Stomach (tissue), 4 donors: ENCODE data around the gene EBI3.

Source experiments
- CTCF ChIP-seq, 7 experiments: fragments of 450-650 bp in 4 of 7; fragments of 200-600 bp in 3 of 7; sonication (generic) in 3 of 7; IDR thresholded peaks; one replicate each; pipeline ENCODE4 v1.5.1; 2016 to 2019; ENCODE audit warnings: antibody characterized with exemption in 7 of 7, control low read depth in 2 of 7, mild to moderate bottlenecking in 1 of 7
- EP300 ChIP-seq: sonication (generic); formaldehyde crosslinking; IDR thresholded peaks from one replicate; pipeline ENCODE4 v1.6.1; 2017; ENCODE audit warnings: antibody characterized with exemption
- POLR2A ChIP-seq, 4 donors: fragments of 450-650 bp; IDR thresholded peaks; one replicate each; pipeline ENCODE4 v1.6.1; 2016; ENCODE audit warnings: antibody characterized with exemption in 4 of 4, control low read depth in 2 of 4, mild to moderate bottlenecking in 1 of 4, moderate library complexity in 1 of 4
- POLR2AphosphoS5 ChIP-seq, 3 donors: sonication (generic); formaldehyde crosslinking; IDR thresholded peaks; one replicate each; pipeline ENCODE4 v1.6.1; 2016; ENCODE audit warnings: antibody characterized with exemption in 3 of 3

GRCh38 chr19:4220188-4220587 lies 9.1 kb upstream of the EBI3 start:
- no peak for TF ChIP-seq CTCF (IDR thresholded peaks at IDR 0.05)
- TF ChIP-seq POLR2AphosphoS5 (IDR thresholded peaks at IDR 0.05) = no peak
- TF ChIP-seq POLR2A (IDR thresholded peaks at IDR 0.05) = no peak
- TF ChIP-seq EP300 = no peak
